Measurements from ENCODE around the gene FHAD1.

FHAD1 gene

DNA sequence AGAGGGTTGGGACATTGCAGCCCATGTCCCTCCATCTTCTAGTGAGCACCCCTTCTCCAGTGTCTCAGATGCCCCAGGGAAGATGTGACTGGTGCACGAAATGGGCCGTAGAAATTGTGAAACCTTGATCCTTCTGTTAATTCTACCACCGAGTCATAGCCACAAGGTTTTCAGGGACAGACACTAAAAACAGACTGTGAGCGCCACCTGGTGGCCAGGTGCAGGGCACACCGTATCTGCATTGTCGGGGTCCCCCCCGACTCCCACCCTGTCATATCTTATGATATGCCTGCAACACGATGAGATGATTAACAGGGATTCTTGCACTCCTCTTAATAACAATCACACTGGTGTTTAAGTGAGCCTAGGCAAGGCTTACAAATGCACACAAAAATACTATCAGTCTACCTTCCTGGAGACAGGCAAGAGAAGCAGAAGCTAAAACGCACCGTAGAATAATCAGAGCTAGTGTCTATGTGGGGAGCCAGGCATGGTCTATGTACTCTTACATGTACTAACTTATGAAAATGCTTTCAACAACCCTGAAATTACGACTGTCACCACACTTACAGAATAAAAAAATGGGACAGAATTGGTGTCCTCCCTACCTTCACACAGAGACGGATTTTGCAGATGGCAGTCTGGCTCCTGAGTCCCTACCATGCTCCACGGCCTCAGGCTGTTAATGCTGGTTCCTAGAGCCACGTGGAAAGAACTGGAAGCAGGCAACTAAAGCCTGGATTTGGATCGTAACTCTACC lies 57.9 kb downstream of the FHAD1 start:
- TF ChIP-seq SIN3A (IDR thresholded peaks at IDR 0.05; ENCODE audit: borderline replicate concordance, insufficient read depth, low read length) (no peak), TAF1 (IDR thresholded peaks at IDR 0.05; ENCODE audit: borderline replicate concordance, insufficient read depth, low read length) (no peak), FOXP2 (optimal IDR thresholded peaks at IDR 0.05; ENCODE audit: borderline replicate concordance, extremely low read depth, extremely low read length, insufficient read depth) (no peak), POLR2AphosphoS5 (IDR thresholded peaks at IDR 0.05; ENCODE audit: low read depth, low read length) (no peak)
- TF ChIP-seq, protein P1, sequence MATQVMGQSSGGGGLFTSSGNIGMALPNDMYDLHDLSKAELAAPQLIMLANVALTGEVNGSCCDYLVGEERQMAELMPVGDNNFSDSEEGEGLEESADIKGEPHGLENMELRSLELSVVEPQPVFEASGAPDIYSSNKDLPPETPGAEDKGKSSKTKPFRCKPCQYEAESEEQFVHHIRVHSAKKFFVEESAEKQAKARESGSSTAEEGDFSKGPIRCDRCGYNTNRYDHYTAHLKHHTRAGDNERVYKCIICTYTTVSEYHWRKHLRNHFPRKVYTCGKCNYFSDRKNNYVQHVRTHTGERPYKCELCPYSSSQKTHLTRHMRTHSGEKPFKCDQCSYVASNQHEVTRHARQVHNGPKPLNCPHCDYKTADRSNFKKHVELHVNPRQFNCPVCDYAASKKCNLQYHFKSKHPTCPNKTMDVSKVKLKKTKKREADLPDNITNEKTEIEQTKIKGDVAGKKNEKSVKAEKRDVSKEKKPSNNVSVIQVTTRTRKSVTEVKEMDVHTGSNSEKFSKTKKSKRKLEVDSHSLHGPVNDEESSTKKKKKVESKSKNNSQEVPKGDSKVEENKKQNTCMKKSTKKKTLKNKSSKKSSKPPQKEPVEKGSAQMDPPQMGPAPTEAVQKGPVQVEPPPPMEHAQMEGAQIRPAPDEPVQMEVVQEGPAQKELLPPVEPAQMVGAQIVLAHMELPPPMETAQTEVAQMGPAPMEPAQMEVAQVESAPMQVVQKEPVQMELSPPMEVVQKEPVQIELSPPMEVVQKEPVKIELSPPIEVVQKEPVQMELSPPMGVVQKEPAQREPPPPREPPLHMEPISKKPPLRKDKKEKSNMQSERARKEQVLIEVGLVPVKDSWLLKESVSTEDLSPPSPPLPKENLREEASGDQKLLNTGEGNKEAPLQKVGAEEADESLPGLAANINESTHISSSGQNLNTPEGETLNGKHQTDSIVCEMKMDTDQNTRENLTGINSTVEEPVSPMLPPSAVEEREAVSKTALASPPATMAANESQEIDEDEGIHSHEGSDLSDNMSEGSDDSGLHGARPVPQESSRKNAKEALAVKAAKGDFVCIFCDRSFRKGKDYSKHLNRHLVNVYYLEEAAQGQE (IDR thresholded peaks at IDR 0.05; ENCODE audit: insufficient read depth in 1 of 2, low read depth in 2 of 2, low read length in 2 of 2), result no peak

DNA sequence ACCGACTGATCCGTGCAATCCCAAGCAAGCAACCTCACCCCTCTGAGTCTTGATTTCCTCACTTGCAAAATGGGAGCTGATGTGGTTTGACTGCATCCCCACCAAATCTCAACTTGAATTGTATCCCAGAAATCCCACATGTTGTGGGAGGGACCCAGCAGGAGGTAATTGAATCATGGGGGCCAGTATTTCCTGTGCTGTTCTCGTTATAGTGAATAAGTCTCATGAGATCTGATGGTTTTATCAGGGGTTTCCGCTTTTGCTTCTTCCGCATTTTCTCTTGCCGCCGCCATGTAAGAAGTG lies 58.4 kb downstream of the FHAD1 start:
- TF ChIP-seq SIN3A (IDR thresholded peaks at IDR 0.05; ENCODE audit: borderline replicate concordance, insufficient read depth, low read length) (no peak), FOXP2 (optimal IDR thresholded peaks at IDR 0.05; ENCODE audit: borderline replicate concordance, extremely low read depth, extremely low read length, insufficient read depth) (no peak), POLR2AphosphoS5 (IDR thresholded peaks at IDR 0.05; ENCODE audit: low read depth, low read length) (no peak), TAF1 (IDR thresholded peaks at IDR 0.05; ENCODE audit: borderline replicate concordance, insufficient read depth, low read length) (no peak)
- TF ChIP-seq, protein P1 (IDR thresholded peaks at IDR 0.05; ENCODE audit: insufficient read depth in 1 of 2, low read depth in 2 of 2, low read length in 2 of 2), result no peak

DNA sequence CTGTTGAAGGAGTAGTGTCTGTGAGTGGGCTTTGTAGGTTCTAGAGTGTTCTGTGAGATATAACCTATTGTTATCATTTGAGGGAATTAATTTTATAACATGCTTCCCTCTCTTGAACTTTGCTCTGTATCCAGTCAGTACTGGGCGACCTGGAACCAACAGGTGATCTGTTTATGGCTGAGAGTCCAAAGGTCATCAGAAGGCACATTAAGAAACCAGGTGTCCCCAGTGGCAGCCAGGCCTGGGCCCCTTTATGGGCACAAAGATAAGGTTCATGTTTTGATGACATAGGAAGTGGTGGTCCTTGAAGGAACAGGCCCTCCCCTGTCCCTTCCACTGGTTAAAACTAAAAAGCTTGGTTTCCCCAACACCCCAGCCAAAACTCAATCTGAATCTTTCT lies 61.1 kb downstream of the FHAD1 start:
- TF ChIP-seq TAF1 (IDR thresholded peaks at IDR 0.05; ENCODE audit: borderline replicate concordance, insufficient read depth, low read length) (no peak), SIN3A (IDR thresholded peaks at IDR 0.05; ENCODE audit: borderline replicate concordance, insufficient read depth, low read length) (no peak), FOXP2 (optimal IDR thresholded peaks at IDR 0.05; ENCODE audit: borderline replicate concordance, extremely low read depth, extremely low read length, insufficient read depth) (no peak), POLR2AphosphoS5 (IDR thresholded peaks at IDR 0.05; ENCODE audit: low read depth, low read length) (no peak)
- TF ChIP-seq, protein P1 (IDR thresholded peaks at IDR 0.05; ENCODE audit: insufficient read depth in 1 of 2, low read depth in 2 of 2, low read length in 2 of 2), result no peak

DNA sequence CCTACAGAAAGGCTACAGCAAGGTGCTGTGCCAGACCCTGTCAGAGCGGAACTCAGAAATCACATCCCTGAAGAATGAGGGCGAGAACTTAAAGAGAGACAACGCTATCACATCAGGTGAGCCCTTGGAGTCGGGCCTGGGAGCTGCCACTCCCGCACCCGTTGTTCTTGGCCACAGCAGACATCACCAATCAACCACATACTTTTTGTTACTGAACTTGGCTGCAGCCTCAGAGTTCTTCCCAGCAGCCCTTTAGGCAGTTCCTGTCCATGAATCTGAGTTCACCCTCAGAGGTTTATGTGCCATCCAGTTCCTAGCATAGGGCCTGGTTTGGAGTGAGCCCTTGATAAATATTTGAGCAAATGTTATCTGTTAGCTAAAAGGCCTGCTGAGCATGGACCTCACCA lies 61.6 kb downstream of the FHAD1 start:
- TF ChIP-seq SIN3A (IDR thresholded peaks at IDR 0.05; ENCODE audit: borderline replicate concordance, insufficient read depth, low read length) (no peak), TAF1 (IDR thresholded peaks at IDR 0.05; ENCODE audit: borderline replicate concordance, insufficient read depth, low read length) (no peak), FOXP2 (optimal IDR thresholded peaks at IDR 0.05; ENCODE audit: borderline replicate concordance, extremely low read depth, extremely low read length, insufficient read depth) (no peak), POLR2AphosphoS5 (IDR thresholded peaks at IDR 0.05; ENCODE audit: low read depth, low read length) (no peak)
- TF ChIP-seq, protein P1 (IDR thresholded peaks at IDR 0.05; ENCODE audit: insufficient read depth in 1 of 2, low read depth in 2 of 2, low read length in 2 of 2), result no peak
